Measurements from ENCODE around the gene CNOT3.

DNA sequence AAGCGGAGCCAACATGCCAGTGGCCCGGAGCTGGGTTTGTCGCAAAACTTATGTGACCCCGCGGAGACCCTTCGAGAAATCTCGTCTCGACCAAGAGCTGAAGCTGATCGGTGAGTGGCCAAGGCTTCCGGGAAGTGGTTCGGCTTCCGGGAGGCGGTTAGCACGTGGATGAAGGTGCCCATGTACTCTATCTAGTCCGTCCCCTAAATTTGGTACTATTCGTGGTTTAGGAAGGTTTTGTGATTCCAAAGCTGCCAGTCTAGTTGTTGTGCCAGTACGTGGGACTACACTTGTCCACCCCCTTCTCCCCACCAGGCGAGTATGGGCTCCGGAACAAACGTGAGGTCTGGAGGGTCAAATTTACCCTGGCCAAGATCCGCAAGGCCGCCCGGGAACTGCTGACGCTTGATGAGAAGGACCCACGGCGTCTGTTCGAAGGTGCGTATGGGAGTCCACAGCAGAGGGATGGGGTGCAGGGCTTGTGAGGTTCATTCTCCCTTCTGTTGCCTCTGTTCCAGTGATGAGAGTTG, 63.7 kb downstream of the CNOT3 start:
- TF ChIP-seq HDGF (IDR thresholded peaks at IDR 0.05; ENCODE audit: borderline replicate concordance) (no peak), BHLHE40 (IDR thresholded peaks at IDR 0.05; ENCODE audit: borderline replicate concordance) (no peak), ELF4 (IDR thresholded peaks at IDR 0.05) (no peak), SUZ12 (IDR thresholded peaks at IDR 0.05) (no peak), ZNF384 (IDR thresholded peaks at IDR 0.05) (no peak), SP1 (IDR thresholded peaks at IDR 0.05) (no peak), ARNT (IDR thresholded peaks at IDR 0.05) (no peak)

Data from HEK293T (cell line).